Activated CD8-positive, alpha-beta T cell treated with anti-CD3 and anti-CD28 coated beads for 36 hours (primary cell): ENCODE measurements around the gene OR4D2. TPM values are rescaled to one million over a fixed set of nuclear protein-coding genes. Genes with fewer than 3 reads are reported as not detected.
A peak's percentile ranks its signal among the peaks of the same experiment; 100 is the strongest.

ENCODE experiments used
- ATAC-seq: fragments of 200-7000 bp; cut with Tn5 transposase; one replicate; pipeline ENCODE4 v1.10.0; 2021; ENCODE audit warnings: mild to moderate bottlenecking, moderate library complexity
- CTCF ChIA-PET: fragments of 350-600 bp; sonication (Branson Sonifier 250); formaldehyde crosslinking; loops from one replicate; lab custom pipeline; 2021; ENCODE audit warnings: antibody characterized with exemption; lab: Charles Lee
- POLR2A ChIA-PET: fragments of 350-600 bp; sonication (Branson Sonifier 250); formaldehyde crosslinking; loops from one replicate; lab custom pipeline; 2021; ENCODE audit warnings: antibody characterized with exemption; lab: Charles Lee
- DNase-seq: peaks from one replicate; pipeline ENCODE4 v3.0.0-alpha.2; 2020
- H3K27ac Mint-ChIP-seq: one replicate; pipeline ENCODE4 v1.8.0; 2021; ENCODE audit warnings: mild to moderate bottlenecking, mixed read lengths
- H3K27me3 Mint-ChIP-seq: one replicate; pipeline ENCODE4 v1.8.0; 2021; ENCODE audit warnings: mixed read lengths
- H3K36me3 Mint-ChIP-seq: one replicate; pipeline ENCODE4 v1.8.0; 2021; ENCODE audit warnings: low read depth, mixed read lengths
- H3K4me1 Mint-ChIP-seq: one replicate; pipeline ENCODE4 v1.8.0; 2021; ENCODE audit warnings: low read depth, mixed read lengths
- H3K4me3 Mint-ChIP-seq: one replicate; pipeline ENCODE4 v1.8.0; 2021; ENCODE audit warnings: mild to moderate bottlenecking, moderate library complexity, mixed read lengths
- H3K9me3 Mint-ChIP-seq: one replicate; pipeline ENCODE4 v1.8.0; 2021; ENCODE audit warnings: mixed read lengths
- CTCF ChIP-seq: fragments of 200-600 bp; IDR thresholded peaks from one replicate; pipeline ENCODE4 v1.8.0; 2022; ENCODE audit warnings: antibody characterized with exemption, mild to moderate bottlenecking
- intact Hi-C: fragments of 100-400 bp; cut with micrococcal nuclease; formaldehyde crosslinking; loops from one replicate; pipeline ENCODE4 v1.10.0; 2022
- total RNA-seq, 2 experiments: library from RNA; stranded (reverse); gene quantifications; one replicate each; pipeline ENCODE4 v1.2.3, GENCODE V29; 2021

The OR4D2 gene
- total RNA-seq, 2 experiments from 2014 or later, result not detected

DNA sequence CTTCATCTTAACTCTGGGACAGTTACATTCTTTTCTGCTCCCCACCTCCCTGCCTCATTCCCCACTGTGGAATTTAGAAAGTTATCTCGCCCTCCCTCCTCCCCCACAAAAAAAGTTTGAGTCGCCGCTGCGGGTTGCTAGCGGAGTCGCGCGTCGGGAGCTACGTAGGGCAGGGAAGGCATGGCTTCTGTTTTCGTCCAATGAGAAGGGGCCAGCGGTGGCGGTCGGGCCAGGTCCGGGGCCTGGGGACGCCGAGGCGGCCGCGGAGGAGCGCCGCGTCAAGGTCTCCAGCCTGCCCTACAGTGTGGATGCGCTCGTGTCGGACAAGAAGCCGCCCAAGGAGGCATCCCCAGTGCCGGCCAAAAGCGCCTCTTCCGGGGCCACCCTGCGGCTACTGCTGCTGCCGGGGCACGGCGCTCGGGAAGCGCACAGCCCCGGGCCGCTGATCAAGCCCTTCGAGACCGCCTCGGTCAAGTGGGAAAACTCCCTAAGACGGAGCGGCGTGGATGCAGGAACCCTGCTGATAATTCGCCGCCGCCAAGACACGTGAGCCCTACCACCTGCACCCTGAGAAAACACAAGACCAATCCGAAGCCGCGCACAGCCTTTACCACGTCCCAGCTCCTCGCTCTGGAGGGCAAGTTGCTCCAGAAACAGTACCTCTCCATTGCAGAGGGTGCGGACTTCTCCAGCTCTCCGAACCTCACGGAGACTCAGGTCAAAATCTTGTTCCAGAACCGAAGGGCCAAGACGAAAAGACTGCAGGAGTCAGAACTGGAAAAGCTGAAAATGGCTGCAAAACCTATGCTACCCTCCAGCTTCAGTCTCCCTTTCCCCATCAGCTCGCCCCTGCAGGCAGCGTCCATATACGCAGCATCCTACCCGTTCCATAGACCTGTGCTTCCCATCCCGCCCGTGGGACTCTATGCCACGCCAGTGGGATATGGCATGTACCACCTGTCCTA is 9.7 kb upstream of the OR4D2 start:
- no peaks in the 10 kb centered on the region for H3K9me3 Mint-ChIP-seq
- no peaks in the 10 kb centered on the region for H3K27me3 Mint-ChIP-seq
- CTCF ChIA-PET, result interaction anchor here (1.1 to 1.6 kb wide), 5 partner anchors 15 to 158 kb away, joined by 3 to 12 read pairs (median 4); no protein-coding TSS in a partner anchor
- peak overlapping the region; percentile 83 for H3K27ac Mint-ChIP-seq
- H3K4me1 Mint-ChIP-seq, result peaks cover 39% of the 10 kb centered on the region
- peak; percentile 86 for ATAC-seq
- POLR2A ChIA-PET, result interaction anchor here (1.0 to 1.6 kb wide), 3 partner anchors 8 to 92 kb away, joined by 3 to 4 read pairs (median 3); no protein-coding TSS in a partner anchor
- peak overlapping the region; percentile 81 for H3K4me3 Mint-ChIP-seq
- no peaks in the 10 kb centered on the region for H3K36me3 Mint-ChIP-seq
- peak; percentile 75 for DNase-seq
- TF ChIP-seq CTCF, result no peak
- intact Hi-C loops, result no loop called here

- ChIA-PET CTCF (interaction anchor here (0.6 kb wide), 1 partner anchor 288 kb away, joined by 4 read pairs; no protein-coding TSS in a partner anchor), POLR2A (interaction anchor here (1.0 kb wide), 1 partner anchor 91 kb away, joined by 3 read pairs; no protein-coding TSS in a partner anchor)
- Mint-ChIP-seq H3K4me1 (peaks cover 29% of the 10 kb centered on the region), H3K27ac (no peak overlapping the region), H3K4me3 (no peak overlapping the region), H3K36me3 (no peaks in the 10 kb centered on the region), H3K9me3 (no peaks in the 10 kb centered on the region), H3K27me3 (no peaks in the 10 kb centered on the region)
- ATAC-seq (no peak), DNase-seq (no peak)
- intact Hi-C loops, result no loop called here
- no peak for TF ChIP-seq CTCF
Measured at GRCh38 chr17:58158181-58158580, 8.6 kb upstream of the OR4D2 start.

- intact Hi-C loops, result no loop called here
- DNase-seq (no peak), ATAC-seq (no peak)
- H3K9me3 Mint-ChIP-seq, result no peaks in the 10 kb centered on the region
- POLR2A ChIA-PET, result no interaction called here
- peaks cover 7% of the 10 kb centered on the region for H3K4me1 Mint-ChIP-seq
- no peak for TF ChIP-seq CTCF
- H3K4me3 Mint-ChIP-seq, result no peak overlapping the region
- no peak overlapping the region for H3K27ac Mint-ChIP-seq
- H3K36me3 Mint-ChIP-seq, result no peaks in the 10 kb centered on the region
- CTCF ChIA-PET, result interaction anchor here (1.8 kb wide), 1 partner anchor 11 kb away, joined by 5 read pairs; no protein-coding TSS in a partner anchor
- no peaks in the 10 kb centered on the region for H3K27me3 Mint-ChIP-seq
Measured at GRCh38 chr17:58161566-58161965, 5.2 kb upstream of the OR4D2 start.

- no peaks in the 10 kb centered on the region for H3K27me3 Mint-ChIP-seq
- no peak for TF ChIP-seq CTCF
- ATAC-seq, result no peak
- peaks cover 24% of the 10 kb centered on the region for H3K4me1 Mint-ChIP-seq
- no peak overlapping the region for H3K27ac Mint-ChIP-seq
- DNase-seq, result no peak
- H3K36me3 Mint-ChIP-seq, result no peaks in the 10 kb centered on the region
- intact Hi-C loops, result no loop called here
- POLR2A ChIA-PET, result interaction anchor here (1.0 kb wide), 1 partner anchor 9 kb away, joined by 3 read pairs; no protein-coding TSS in a partner anchor
- CTCF ChIA-PET, result interaction anchor here (1.0 to 1.9 kb wide), 3 partner anchors 44 to 152 kb away, joined by 3 to 5 read pairs (median 3); no protein-coding TSS in a partner anchor
- no peaks in the 10 kb centered on the region for H3K9me3 Mint-ChIP-seq
- H3K4me3 Mint-ChIP-seq, result no peak overlapping the region
Measured at GRCh38 chr17:58165981-58166380, 801 bp upstream of the OR4D2 start.
